ENCODE data around the gene PICALM.
"Not testable (repeated sequence)": the region's sequence is repeated elsewhere in the genome, so short reads cannot be mapped to it uniquely, and the experiment has no call there.

Gene PICALM

GRCh38 chr11:86068951-86069407 lies at the start of gene PICALM:
PICALM (minus strand) TSS chr11:86069084; CDS start chr11:86068780, 304 bp downstream.
- H3K4me3 Mint-ChIP-seq: peak within 1 kb of the TSS; percentile 94
- H3K27me3 Mint-ChIP-seq: no peaks in the 10 kb centered on the region
- peaks cover 30% of the 10 kb centered on the region for H3K4me1 Mint-ChIP-seq
- H3K27ac Mint-ChIP-seq: peak within 1 kb of the TSS; percentile 98
- H3K9me3 Mint-ChIP-seq: no peaks in the 10 kb centered on the region
- no peaks in the 10 kb centered on the region for H3K36me3 Mint-ChIP-seq

- no peaks in the 10 kb centered on the region for H3K9me3 Mint-ChIP-seq
- peaks cover 17% of the 10 kb centered on the region for H3K4me1 Mint-ChIP-seq
- no peak overlapping the region for H3K27ac Mint-ChIP-seq
- no peaks in the 10 kb centered on the region for H3K36me3 Mint-ChIP-seq
- H3K4me3 Mint-ChIP-seq: no peak overlapping the region
- peaks cover 2% of the 10 kb centered on the region for H3K27me3 Mint-ChIP-seq
These were observed 49.4 kb upstream of the PICALM start for GRCh38 chr11:86118253-86118652.

- Mint-ChIP-seq H3K4me1 (peaks cover 17% of the 10 kb centered on the region), H3K27ac (no peak overlapping the region), H3K27me3 (peaks cover 2% of the 10 kb centered on the region), H3K9me3 (no peaks in the 10 kb centered on the region), H3K36me3 (no peaks in the 10 kb centered on the region), H3K4me3 (no peak overlapping the region)
These were observed 48.8 kb upstream of the PICALM start for GRCh38 chr11:86117712-86118063.

- Mint-ChIP-seq H3K9me3 (no peaks in the 10 kb centered on the region), H3K27ac (peak overlapping the region; percentile 48), H3K27me3 (peaks cover 2% of the 10 kb centered on the region), H3K4me3 (no peak overlapping the region), H3K36me3 (no peaks in the 10 kb centered on the region), H3K4me1 (peaks cover 17% of the 10 kb centered on the region)
These were observed 48.3 kb upstream of the PICALM start for GRCh38 chr11:86117001-86117711.

GRCh38 chr11:86116386-86116726 lies 47.5 kb upstream of the PICALM start:
- Mint-ChIP-seq H3K4me1 (peaks cover 17% of the 10 kb centered on the region), H3K27me3 (peaks cover 2% of the 10 kb centered on the region), H3K36me3 (no peaks in the 10 kb centered on the region), H3K27ac (peak overlapping the region; percentile 48), H3K4me3 (peak overlapping the region; percentile 1), H3K9me3 (no peaks in the 10 kb centered on the region)

- Mint-ChIP-seq H3K27ac (no peak overlapping the region), H3K27me3 (peaks cover 2% of the 10 kb centered on the region), H3K4me1 (peaks cover 17% of the 10 kb centered on the region), H3K4me3 (peak overlapping the region; percentile 1), H3K36me3 (no peaks in the 10 kb centered on the region), H3K9me3 (no peaks in the 10 kb centered on the region)
These were observed 46.9 kb upstream of the PICALM start for GRCh38 chr11:86115542-86116385.

GRCh38 chr11:86108890-86109638 lies 40.2 kb upstream of the PICALM start:
- Mint-ChIP-seq H3K36me3 (no peaks in the 10 kb centered on the region), H3K27ac (no peak overlapping the region), H3K27me3 (no peaks in the 10 kb centered on the region), H3K4me3 (no peak overlapping the region), H3K4me1 (no peaks in the 10 kb centered on the region), H3K9me3 (no peaks in the 10 kb centered on the region)

GRCh38 chr11:86108191-86108590 lies 39.3 kb upstream of the PICALM start:
- no peaks in the 10 kb centered on the region for H3K27me3 Mint-ChIP-seq
- H3K9me3 Mint-ChIP-seq: no peaks in the 10 kb centered on the region
- H3K4me3 Mint-ChIP-seq: no peak overlapping the region
- H3K4me1 Mint-ChIP-seq: no peaks in the 10 kb centered on the region
- no peak overlapping the region for H3K27ac Mint-ChIP-seq
- H3K36me3 Mint-ChIP-seq: no peaks in the 10 kb centered on the region

- H3K4me1 Mint-ChIP-seq: no peaks in the 10 kb centered on the region
These were observed 38.0 kb upstream of the PICALM start for GRCh38 chr11:86106916-86107315.

GRCh38 chr11:86106031-86106430 lies 37.1 kb upstream of the PICALM start:
- not testable (repeated sequence) for H3K36me3 Mint-ChIP-seq, H3K4me3 Mint-ChIP-seq, H3K4me1 Mint-ChIP-seq, H3K9me3 Mint-ChIP-seq, H3K27me3 Mint-ChIP-seq, H3K27ac Mint-ChIP-seq

More at GRCh38 chr11:86106916-86107315, 38.0 kb upstream of the PICALM start:
- H3K27me3 Mint-ChIP-seq: no peaks in the 10 kb centered on the region
- H3K36me3 Mint-ChIP-seq: no peaks in the 10 kb centered on the region
- no peaks in the 10 kb centered on the region for H3K9me3 Mint-ChIP-seq
- H3K27ac Mint-ChIP-seq: no peak overlapping the region
- no peak overlapping the region for H3K4me3 Mint-ChIP-seq

GRCh38 chr11:86105601-86106000 lies 36.7 kb upstream of the PICALM start:
- not testable (repeated sequence) for H3K9me3 Mint-ChIP-seq, H3K4me3 Mint-ChIP-seq, H3K36me3 Mint-ChIP-seq, H3K27me3 Mint-ChIP-seq, H3K4me1 Mint-ChIP-seq, H3K27ac Mint-ChIP-seq

- Mint-ChIP-seq H3K4me1 (no peaks in the 10 kb centered on the region), H3K27ac (no peak overlapping the region), H3K4me3 (no peak overlapping the region), H3K9me3 (no peaks in the 10 kb centered on the region), H3K36me3 (no peaks in the 10 kb centered on the region), H3K27me3 (peaks cover 2% of the 10 kb centered on the region)
These were observed 34.9 kb upstream of the PICALM start for GRCh38 chr11:86103808-86104207.

- H3K27me3 Mint-ChIP-seq: peaks cover 2% of the 10 kb centered on the region
- no peak overlapping the region for H3K27ac Mint-ChIP-seq
- H3K36me3 Mint-ChIP-seq: no peaks in the 10 kb centered on the region
- no peak overlapping the region for H3K4me3 Mint-ChIP-seq
- no peaks in the 10 kb centered on the region for H3K9me3 Mint-ChIP-seq
- no peaks in the 10 kb centered on the region for H3K4me1 Mint-ChIP-seq
These were observed 33.1 kb upstream of the PICALM start for GRCh38 chr11:86101941-86102407.

- Mint-ChIP-seq H3K9me3 (no peaks in the 10 kb centered on the region), H3K36me3 (no peaks in the 10 kb centered on the region), H3K4me3 (no peak overlapping the region), H3K27me3 (peaks cover 2% of the 10 kb centered on the region), H3K27ac (no peak overlapping the region), H3K4me1 (no peaks in the 10 kb centered on the region)
These were observed 32.6 kb upstream of the PICALM start for GRCh38 chr11:86101493-86101892.

- no peak overlapping the region for H3K27ac Mint-ChIP-seq
- H3K4me1 Mint-ChIP-seq: no peaks in the 10 kb centered on the region
- H3K27me3 Mint-ChIP-seq: peaks cover 2% of the 10 kb centered on the region
- no peak overlapping the region for H3K4me3 Mint-ChIP-seq
- no peaks in the 10 kb centered on the region for H3K9me3 Mint-ChIP-seq
- H3K36me3 Mint-ChIP-seq: no peaks in the 10 kb centered on the region
These were observed 31.0 kb upstream of the PICALM start for GRCh38 chr11:86099874-86100273.

GRCh38 chr11:86097980-86098379 lies 29.1 kb upstream of the PICALM start:
- Mint-ChIP-seq H3K27ac (no peak overlapping the region), H3K9me3 (no peaks in the 10 kb centered on the region), H3K4me1 (no peaks in the 10 kb centered on the region), H3K27me3 (peaks cover 2% of the 10 kb centered on the region), H3K4me3 (no peak overlapping the region), H3K36me3 (no peaks in the 10 kb centered on the region)
